Fibroblast of lung (primary cell): ENCODE measurements around the gene HSD17B8.

Experiments
- CTCF ChIP-seq, 2 donors: IDR thresholded peaks in 1 of 2; conservative IDR thresholded peaks in 1 of 2; 1 replicate in 1 of 2; 2 replicates in 1 of 2; pipeline ENCODE4 v1.5.1; 2011 to 2012; ENCODE audit warnings: low read length in 2 of 2, control low read depth in 1 of 2, inconsistent platforms in 1 of 2, low read depth in 1 of 2, mild to moderate bottlenecking in 1 of 2
- EZH2 ChIP-seq: IDR thresholded peaks from 2 replicates; pipeline ENCODE4 v1.5.1; 2012; ENCODE audit warnings: low read length, control low read depth, mild to moderate bottlenecking; ENCODE audit errors: missing control alignments

GRCh38 chr6:33170176-33171015 lies 34.1 kb upstream of the HSD17B8 start:
- TF ChIP-seq CTCF (conservative IDR thresholded peaks at IDR 0.05 in 1 of 2, IDR thresholded peaks at IDR 0.05 in 1 of 2; ENCODE audit: low read depth in 1 of 2, low read length in 2 of 2) (no peak), EZH2 (no peak)
